ENCODE data around the gene TOMM40L.

- no peak for TF ChIP-seq POLR2A (IDR thresholded peaks at IDR 0.05; ENCODE audit: extremely low read depth, insufficient read length)
- TF ChIP-seq CTCF (IDR thresholded peaks at IDR 0.05; ENCODE audit: low read depth, low read length): no peak
- TF ChIP-seq MYC (IDR thresholded peaks at IDR 0.05; ENCODE audit: low read depth, low read length): no peak
- TF ChIP-seq, protein P1, sequence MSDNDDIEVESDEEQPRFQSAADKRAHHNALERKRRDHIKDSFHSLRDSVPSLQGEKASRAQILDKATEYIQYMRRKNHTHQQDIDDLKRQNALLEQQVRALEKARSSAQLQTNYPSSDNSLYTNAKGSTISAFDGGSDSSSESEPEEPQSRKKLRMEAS (IDR thresholded peaks at IDR 0.05; ENCODE audit: low read depth, low read length): no peak
Measured at GRCh38 chr1:161199506-161200139, 26.2 kb upstream of the TOMM40L start.
